Testis (tissue), 3 donors: ENCODE results near the gene VSIG8. TPM values are rescaled to one million over a fixed set of nuclear protein-coding genes. Genes with fewer than 3 reads are reported as not detected.

Experiments used
- DNase-seq: peaks from one replicate; pipeline ENCODE4 v3.0.0-alpha.2; 2019
- H3K27ac ChIP-seq, 2 donors: fragments of 200-600 bp; sonication (generic); one replicate each; pipeline ENCODE4 v1.5.1; 2019
- H3K27me3 ChIP-seq: fragments of 200-600 bp; sonication (generic); one replicate; pipeline ENCODE4 v1.5.1; 2019
- H3K36me3 ChIP-seq: fragments of 200-600 bp; sonication (generic); one replicate; pipeline ENCODE4 v1.5.1; 2017; ENCODE audit warnings: low read depth; ENCODE audit errors: missing control alignments
- H3K4me1 ChIP-seq: fragments of 200-600 bp; sonication (generic); one replicate; pipeline ENCODE4 v1.5.1; 2019
- H3K4me3 ChIP-seq, 2 donors: fragments of 200-600 bp; sonication (generic); one replicate each; pipeline ENCODE4 v1.5.1; 2017 to 2019
- H3K9me3 ChIP-seq: fragments of 200-600 bp; sonication (generic); one replicate; pipeline ENCODE4 v1.5.1; 2017
- CTCF ChIP-seq, 3 experiments: fragments of 450-650 bp in 2 of 3; fragments of 200-600 bp in 1 of 3; sonication (generic) in 1 of 3; IDR thresholded peaks; one replicate each; pipeline ENCODE4 v1.5.1; 2016 to 2019; ENCODE audit warnings: antibody characterized with exemption in 3 of 3, mild to moderate bottlenecking in 2 of 3, moderate library complexity in 1 of 3
- POLR2A ChIP-seq: fragments of 450-650 bp; IDR thresholded peaks from one replicate; pipeline ENCODE4 v1.6.1; 2017; ENCODE audit warnings: antibody characterized with exemption, mild to moderate bottlenecking, moderate library complexity
- WGBS, 2 donors: methylation state at CpG; one replicate each; pipeline ENCODE4 v1.1.5; 2018; 5-methylcytosine and 5-hydroxymethylcytosine counted together
- intact Hi-C: fragments of 100-400 bp; cut with DNase I; formaldehyde crosslinking; loops from one replicate; pipeline ENCODE4 v1.15.1; 2023; ENCODE audit warnings: low total_unique reads
- polyA plus RNA-seq: library from polyadenylated mRNA; stranded (reverse); fragments of 350-450 nt; fragmentation: Illumina TruSeq; extraction: RNeasy Lipid Tissue Mini Kit (QIAGEN cat#74804); gene quantifications from one replicate; pipeline ENCODE4 v1.2.3, GENCODE V29; 2014; ENCODE audit warnings: low read depth, low replicate concordance; ENCODE audit not compliant: insufficient read depth
- total RNA-seq, 2 donors: library from RNA; depleted of rRNA; stranded (reverse); fragments of >200 nt; gene quantifications; one replicate each; pipeline ENCODE4 v1.2.3, GENCODE V29; 2016

VSIG8 gene
- total and polyA plus RNA-seq, 3 donors from 2014 or later: 0.43 to 0.55 TPM; not detected in 1

- intact Hi-C loops: no loop called here
- no peaks in the 10 kb centered on the region for H3K9me3 ChIP-seq
- no peaks in the 10 kb centered on the region for H3K27me3 ChIP-seq
- no peaks in the 10 kb centered on the region for H3K4me1 ChIP-seq
- no peak for DNase-seq
- H3K27ac ChIP-seq: no peak overlapping the region
- TF ChIP-seq CTCF (IDR thresholded peaks at IDR 0.05): no peak
- TF ChIP-seq POLR2A: no peak
- no peak overlapping the region for H3K4me3 ChIP-seq
- no peaks in the 10 kb centered on the region for H3K36me3 ChIP-seq
- 91 to 97% methylated on average over 3 of the region's 3 CpGs for WGBS, 2 donors
These were observed 18.0 kb upstream of the VSIG8 start for GRCh38 chr1:159880430-159880829.

- H3K27ac ChIP-seq: no peak overlapping the region
- no peaks in the 10 kb centered on the region for H3K4me1 ChIP-seq
- intact Hi-C loops: no loop called here
- no peak for DNase-seq
- no peaks in the 10 kb centered on the region for H3K9me3 ChIP-seq
- 93 to 94% methylated on average over 4 of the region's 4 CpGs for WGBS, 2 donors
- no peak overlapping the region for H3K4me3 ChIP-seq
- H3K27me3 ChIP-seq: no peaks in the 10 kb centered on the region
- H3K36me3 ChIP-seq: no peaks in the 10 kb centered on the region
- TF ChIP-seq CTCF (IDR thresholded peaks at IDR 0.05) (no peak), POLR2A (no peak)
These were observed 17.5 kb upstream of the VSIG8 start for GRCh38 chr1:159879977-159880376.

GRCh38 chr1:159879136-159879535 lies 16.7 kb upstream of the VSIG8 start:
- intact Hi-C loops: no loop called here

GRCh38 chr1:159877695-159878444 lies 15.4 kb upstream of the VSIG8 start:
- Histone ChIP-seq H3K4me1 (no peaks in the 10 kb centered on the region), H3K27ac (no peak overlapping the region), H3K4me3 (no peak overlapping the region), H3K9me3 (no peaks in the 10 kb centered on the region), H3K36me3 (no peaks in the 10 kb centered on the region), H3K27me3 (no peaks in the 10 kb centered on the region)
- intact Hi-C loops: no loop called here
- 93 to 95% methylated on average over 6 of the region's 6 CpGs for WGBS, 2 donors
- no peak for DNase-seq
- TF ChIP-seq POLR2A (no peak), CTCF (IDR thresholded peaks at IDR 0.05) (no peak)

More at GRCh38 chr1:159879136-159879535, 16.7 kb upstream of the VSIG8 start:
- DNase-seq: no peak
- Histone ChIP-seq H3K27ac (no peak overlapping the region), H3K4me1 (no peaks in the 10 kb centered on the region), H3K9me3 (no peaks in the 10 kb centered on the region), H3K36me3 (no peaks in the 10 kb centered on the region), H3K27me3 (no peaks in the 10 kb centered on the region), H3K4me3 (no peak overlapping the region)
- TF ChIP-seq POLR2A: no peak
- no peak for TF ChIP-seq CTCF (IDR thresholded peaks at IDR 0.05)
- WGBS, 2 donors: 79 to 85% methylated on average over 3 of the region's 3 CpGs

- H3K4me1 ChIP-seq: no peaks in the 10 kb centered on the region
- no peak overlapping the region for H3K4me3 ChIP-seq
- H3K36me3 ChIP-seq: no peaks in the 10 kb centered on the region
- 91 to 95% methylated on average over 4 of the region's 4 CpGs for WGBS, 2 donors
- no peak for TF ChIP-seq CTCF (IDR thresholded peaks at IDR 0.05)
- H3K27me3 ChIP-seq: no peaks in the 10 kb centered on the region
- no peak for DNase-seq
- no peak overlapping the region for H3K27ac ChIP-seq
- no peaks in the 10 kb centered on the region for H3K9me3 ChIP-seq
- intact Hi-C loops: no loop called here
These were observed 11.2 kb upstream of the VSIG8 start for GRCh38 chr1:159873530-159874143.
